Keratinocyte (primary cell): Measurements from ENCODE around the gene TRIM14. TPM values are rescaled to one million over a fixed set of nuclear protein-coding genes. Genes with fewer than 3 reads are reported as not detected.

Experiments used
- DNase-seq: peaks from one replicate; pipeline ENCODE4 v3.0.0-alpha.2; 2011; ENCODE audit warnings: low read depth, missing footprints, low spot score
- FAIRE-seq: peaks from 2 replicates; lab custom pipeline; 2011; peaks lifted over from hg19 to GRCh38; lab: Jason Lieb, UNC
- H2AFZ ChIP-seq: 2 replicates; pipeline ENCODE4 v1.6.0; 2012; ENCODE audit warnings: low read length, control low read depth, inconsistent platforms; ENCODE audit not compliant: control insufficient read depth
- H3K27ac ChIP-seq: 2 replicates; pipeline ENCODE4 v1.5.1; 2011; ENCODE audit warnings: low read length; ENCODE audit not compliant: control insufficient read depth, insufficient read depth
- H3K27me3 ChIP-seq: 3 replicates; pipeline ENCODE4 v1.6.0; 2011; ENCODE audit warnings: low read length; ENCODE audit not compliant: control insufficient read depth, insufficient read depth; ENCODE audit errors: extremely low read depth
- H3K36me3 ChIP-seq, 2 experiments: 2 replicates in 1 of 2; 3 replicates in 1 of 2; pipeline ENCODE4 v1.5.1; 2011; ENCODE audit warnings: low read length in 2 of 2, mild to moderate bottlenecking in 1 of 2; ENCODE audit not compliant: control insufficient read depth in 2 of 2, insufficient read depth in 2 of 2; ENCODE audit errors: extremely low read depth in 1 of 2
- H3K4me1 ChIP-seq: 3 replicates; pipeline ENCODE4 v1.5.1; 2011; ENCODE audit warnings: low read length; ENCODE audit not compliant: control insufficient read depth, insufficient read depth; ENCODE audit errors: extremely low read depth
- H3K4me2 ChIP-seq: 3 replicates; pipeline ENCODE4 v1.6.0; 2011; ENCODE audit warnings: low read depth, low read length; ENCODE audit not compliant: control insufficient read depth, insufficient read depth; ENCODE audit errors: extremely low read depth
- H3K4me3 ChIP-seq, 3 experiments: fragments of 200-600 bp in 1 of 3; sonication (generic) in 1 of 3; 2 replicates in 2 of 3; 3 replicates in 1 of 3; pipeline ENCODE4 v1.5.1; 2011 to 2016; ENCODE audit warnings: low read length in 3 of 3, mild to moderate bottlenecking in 3 of 3, control low read depth in 2 of 3, inconsistent platforms in 1 of 3, low read depth in 1 of 3, mixed read lengths in 1 of 3, mixed run types in 1 of 3, moderate library complexity in 1 of 3; ENCODE audit not compliant: control insufficient read depth in 2 of 3, insufficient read depth in 2 of 3; ENCODE audit errors: extremely low read depth in 1 of 3
- H3K79me2 ChIP-seq: 2 replicates; pipeline ENCODE4 v1.6.0; 2012; ENCODE audit warnings: low read length; ENCODE audit not compliant: control insufficient read depth, insufficient read depth
- H3K9ac ChIP-seq: 3 replicates; pipeline ENCODE4 v1.6.0; 2011; ENCODE audit warnings: low read length; ENCODE audit not compliant: control insufficient read depth, insufficient read depth; ENCODE audit errors: extremely low read depth
- H3K9me1 ChIP-seq: 3 replicates; pipeline ENCODE4 v1.6.0; 2011; ENCODE audit warnings: low read length; ENCODE audit not compliant: control insufficient read depth, insufficient read depth; ENCODE audit errors: extremely low read depth
- H3K9me3 ChIP-seq: 2 replicates; pipeline ENCODE4 v1.5.1; 2012; ENCODE audit warnings: low read depth, low read length; ENCODE audit not compliant: control insufficient read depth
- H4K20me1 ChIP-seq: 3 replicates; pipeline ENCODE4 v1.6.0; 2011; ENCODE audit warnings: low read length; ENCODE audit not compliant: control insufficient read depth, insufficient read depth; ENCODE audit errors: extremely low read depth
- EZH2 ChIP-seq: IDR thresholded peaks from one replicate; pipeline ENCODE4 v1.6.1; 2012; ENCODE audit warnings: inconsistent platforms, mild to moderate bottlenecking, low read length, moderate library complexity
- dilution Hi-C: fragments of 300-500 bp; cut with MboI; formaldehyde crosslinking; loops from one replicate; pipeline ENCODE4 v1.7.0; 2020; ENCODE audit warnings: low sequenced_read_pairs; ENCODE audit not compliant: extremely low pct_ligation_motif_present
- polyA plus RNA-seq, 5 experiments: library from polyadenylated mRNA; depleted of rRNA in 3 of 5; stranded (reverse) in 3 of 5; stranded (forward) in 1 of 5; unstranded in 1 of 5; fragments of >200 nt; gene quantifications; 1 replicate in 1 of 5; 2 replicates in 3 of 5; 3 replicates in 1 of 5; pipeline versions ENCODE4 v1.2.1 to v1.2.3, GENCODE V29; 2011 to 2012; ENCODE audit warnings: missing spikeins in 2 of 5, low read depth in 1 of 5, low replicate concordance in 1 of 5
- TF ChIP-seq, protein P1 (sequence below), 3 experiments: IDR thresholded peaks in 1 of 3; conservative IDR thresholded peaks in 1 of 3; optimal IDR thresholded peaks in 1 of 3; 2 replicates in 2 of 3; 3 replicates in 1 of 3; pipeline versions ENCODE3 to v1.5.1; 2011; ENCODE audit warnings: low read length in 3 of 3, mild to moderate bottlenecking in 3 of 3, moderate library complexity in 2 of 3, control low read depth in 1 of 3, inconsistent platforms in 1 of 3; ENCODE audit not compliant: insufficient read depth in 2 of 3; ENCODE audit errors: extremely low read depth in 1 of 3

TRIM14 gene
- polyA plus RNA-seq, 1 donor (not counting 4 experiments of a cell fraction or from before 2014, with no cell fraction given): 22.1 TPM

DNA sequence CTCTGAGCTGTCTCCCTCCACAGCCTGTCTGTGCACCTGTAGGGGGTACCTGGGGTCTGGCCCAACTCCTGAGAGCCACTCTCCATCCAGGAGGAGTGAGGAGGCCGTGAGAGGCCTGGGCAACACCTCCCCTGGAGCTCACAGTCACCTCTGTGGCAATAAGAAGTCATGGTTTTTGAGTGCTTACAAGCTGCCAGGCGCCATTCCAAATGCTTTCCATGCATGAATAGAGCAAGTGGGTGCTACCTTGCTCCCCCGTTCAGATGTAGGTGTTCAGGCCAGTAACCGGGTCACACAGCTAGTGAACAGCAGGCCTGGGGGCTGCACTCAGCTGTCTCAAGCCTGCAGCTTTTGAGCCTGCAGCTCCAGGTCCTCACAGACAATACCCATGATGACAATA lies 42.8 kb upstream of the TRIM14 start:
- DNase-seq (no peak), FAIRE-seq (no peak)
- H3K4me1 ChIP-seq: peaks cover 30% of the 10 kb centered on the region
- no peaks in the 10 kb centered on the region for H3K27me3 ChIP-seq
- peaks cover 79% of the 10 kb centered on the region for H3K79me2 ChIP-seq
- H3K27ac ChIP-seq: no peak overlapping the region
- H3K9ac ChIP-seq: no peak overlapping the region
- no peak overlapping the region for H3K4me3 ChIP-seq
- H3K9me3 ChIP-seq: no peaks in the 10 kb centered on the region
- TF ChIP-seq EZH2: no peak
- TF ChIP-seq, protein P1, sequence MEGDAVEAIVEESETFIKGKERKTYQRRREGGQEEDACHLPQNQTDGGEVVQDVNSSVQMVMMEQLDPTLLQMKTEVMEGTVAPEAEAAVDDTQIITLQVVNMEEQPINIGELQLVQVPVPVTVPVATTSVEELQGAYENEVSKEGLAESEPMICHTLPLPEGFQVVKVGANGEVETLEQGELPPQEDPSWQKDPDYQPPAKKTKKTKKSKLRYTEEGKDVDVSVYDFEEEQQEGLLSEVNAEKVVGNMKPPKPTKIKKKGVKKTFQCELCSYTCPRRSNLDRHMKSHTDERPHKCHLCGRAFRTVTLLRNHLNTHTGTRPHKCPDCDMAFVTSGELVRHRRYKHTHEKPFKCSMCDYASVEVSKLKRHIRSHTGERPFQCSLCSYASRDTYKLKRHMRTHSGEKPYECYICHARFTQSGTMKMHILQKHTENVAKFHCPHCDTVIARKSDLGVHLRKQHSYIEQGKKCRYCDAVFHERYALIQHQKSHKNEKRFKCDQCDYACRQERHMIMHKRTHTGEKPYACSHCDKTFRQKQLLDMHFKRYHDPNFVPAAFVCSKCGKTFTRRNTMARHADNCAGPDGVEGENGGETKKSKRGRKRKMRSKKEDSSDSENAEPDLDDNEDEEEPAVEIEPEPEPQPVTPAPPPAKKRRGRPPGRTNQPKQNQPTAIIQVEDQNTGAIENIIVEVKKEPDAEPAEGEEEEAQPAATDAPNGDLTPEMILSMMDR (optimal IDR thresholded peaks at IDR 0.05 in 1 of 3, IDR thresholded peaks at IDR 0.05 in 1 of 3, conservative IDR thresholded peaks at IDR 0.05 in 1 of 3; ENCODE audit: extremely low read depth in 1 of 3, insufficient read depth in 2 of 3, low read length in 3 of 3): no peak
- H3K4me2 ChIP-seq: no peak overlapping the region
- dilution Hi-C loops: no loop called here
- peaks cover 11% of the 10 kb centered on the region for H3K9me1 ChIP-seq
- H4K20me1 ChIP-seq: peaks cover 3% of the 10 kb centered on the region
- peaks cover 2 to 4% of the 10 kb centered on the region in 2 experiments for H3K36me3 ChIP-seq
- H2AFZ ChIP-seq: no peak overlapping the region

DNA sequence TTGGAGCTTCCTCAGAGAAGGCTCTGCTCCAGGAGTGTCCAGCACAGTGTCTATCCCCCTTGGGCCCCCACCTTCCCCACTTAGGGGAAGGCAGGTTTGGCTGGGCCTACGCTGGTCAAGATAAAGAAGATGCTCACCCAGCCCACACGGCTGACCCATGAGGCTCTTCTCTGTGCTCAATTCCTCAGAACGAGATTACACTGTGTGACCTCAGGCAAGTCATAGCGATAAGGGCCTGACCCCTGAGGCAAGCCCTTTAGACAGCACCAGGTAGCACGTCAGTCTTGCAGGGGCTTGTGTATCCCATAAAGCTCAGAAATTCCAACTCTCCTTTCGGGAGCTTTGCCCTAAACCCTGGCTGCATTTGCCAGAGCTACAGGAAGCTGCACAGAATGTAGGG lies 40.8 kb upstream of the TRIM14 start:
- DNase-seq (no peak), FAIRE-seq (no peak)
- Histone ChIP-seq H3K36me3 (peaks cover 6 to 10% of the 10 kb centered on the region in 2 experiments), H4K20me1 (peaks cover 3% of the 10 kb centered on the region), H3K9me3 (no peaks in the 10 kb centered on the region), H3K4me1 (peaks cover 30% of the 10 kb centered on the region), H3K79me2 (peaks cover 59% of the 10 kb centered on the region), H3K27ac (no peak overlapping the region), H2AFZ (no peak overlapping the region), H3K9ac (no peak overlapping the region), H3K27me3 (no peaks in the 10 kb centered on the region), H3K4me2 (no peak overlapping the region), H3K9me1 (peaks cover 11% of the 10 kb centered on the region), H3K4me3 (no peak overlapping the region)
- dilution Hi-C loops: no loop called here
- TF ChIP-seq EZH2: no peak
- TF ChIP-seq, protein P1 (optimal IDR thresholded peaks at IDR 0.05 in 1 of 3, IDR thresholded peaks at IDR 0.05 in 1 of 3, conservative IDR thresholded peaks at IDR 0.05 in 1 of 3; ENCODE audit: extremely low read depth in 1 of 3, insufficient read depth in 2 of 3, low read length in 3 of 3): no peak
